Caco-2 (cell line): ENCODE results near the gene HDAC9. TPM values are rescaled to one million over a fixed set of nuclear protein-coding genes. Genes with fewer than 3 reads are reported as not detected.

Experiments
- BruUV-seq: library from RNA; stranded (reverse); fragments of 400-500 nt; replicated peaks from 2 replicates; lab custom pipeline; 2021; lab: Mats Ljungman, UMichigan
- CTCF ChIA-PET: fragments of 300-600 bp; sonication (Branson Sonifier 250); formaldehyde crosslinking; loops from one replicate; lab custom pipeline; 2022; ENCODE audit warnings: antibody characterized with exemption; lab: Charles Lee
- POLR2A ChIA-PET: fragments of 300-600 bp; sonication (Branson Sonifier 250); formaldehyde crosslinking; loops from one replicate; lab custom pipeline; 2022; ENCODE audit warnings: antibody characterized with exemption; lab: Charles Lee
- DNase-seq, 2 experiments: peaks; one replicate each; pipeline versions ENCODE4 v3.0.0 to v3.0.0-alpha.2; 2020 to 2022
- H3K27me3 ChIP-seq: replicated peaks from 2 replicates; pipeline ENCODE4 v1.6.0; 2011; ENCODE audit warnings: low read length; ENCODE audit not compliant: control insufficient read depth, insufficient read depth
- H3K36me3 ChIP-seq: 2 replicates; pipeline ENCODE4 v1.5.1; 2011; ENCODE audit warnings: low read length; ENCODE audit not compliant: control insufficient read depth, insufficient read depth
- H3K4me1 ChIP-seq: fragments of 250-450 bp; sonication (Bioruptor Pico); 2 replicates; pipeline ENCODE4 v1.5.1; 2020; ENCODE audit warnings: mild to moderate bottlenecking
- H3K4me3 ChIP-seq: 2 replicates; pipeline ENCODE4 v1.5.1; 2011; ENCODE audit warnings: low read depth, mild to moderate bottlenecking, control low read depth, low read length
- H3K9me3 ChIP-seq: fragments of 250-450 bp; sonication (Bioruptor Pico); 2 replicates; pipeline ENCODE4 v1.5.1; 2020; ENCODE audit warnings: mild to moderate bottlenecking, moderate library complexity
- H3K27ac Mint-ChIP-seq: one replicate; pipeline ENCODE4 v1.8.0; 2022; ENCODE audit warnings: mixed read lengths; ENCODE audit not compliant: unreplicated experiment
- H3K27me3 Mint-ChIP-seq: one replicate; pipeline ENCODE4 v1.8.0; 2022; ENCODE audit warnings: mixed read lengths; ENCODE audit not compliant: insufficient read depth, unreplicated experiment
- H3K36me3 Mint-ChIP-seq: one replicate; pipeline ENCODE4 v1.8.0; 2022; ENCODE audit warnings: mild to moderate bottlenecking, mixed read lengths; ENCODE audit not compliant: insufficient read depth, unreplicated experiment
- H3K4me1 Mint-ChIP-seq: one replicate; pipeline ENCODE4 v1.8.0; 2022; ENCODE audit warnings: low read depth, mixed read lengths; ENCODE audit not compliant: unreplicated experiment
- H3K4me3 Mint-ChIP-seq: one replicate; pipeline ENCODE4 v1.8.0; 2022; ENCODE audit warnings: mild to moderate bottlenecking, moderate library complexity, mixed read lengths; ENCODE audit not compliant: unreplicated experiment
- H3K9me3 Mint-ChIP-seq: one replicate; pipeline ENCODE4 v1.8.0; 2022; ENCODE audit warnings: mixed read lengths; ENCODE audit not compliant: unreplicated experiment
- CTCF ChIP-seq, 2 experiments: fragments of 200-600 bp in 1 of 2; IDR thresholded peaks; 1 replicate in 1 of 2; 2 replicates in 1 of 2; pipeline versions ENCODE4 v1.5.1 to v1.8.0; 2011 to 2022; ENCODE audit warnings: antibody characterized with exemption in 1 of 2, control low read depth in 1 of 2, inconsistent platforms in 1 of 2, low read depth in 1 of 2, low read length in 1 of 2, mild to moderate bottlenecking in 1 of 2, moderate library complexity in 1 of 2; ENCODE audit not compliant: insufficient read depth in 1 of 2, severe bottlenecking in 1 of 2, unreplicated experiment in 1 of 2
- intact Hi-C: fragments of 100-400 bp; cut with micrococcal nuclease; formaldehyde crosslinking; loops from one replicate; pipeline ENCODE4 v1.10.0; 2022; ENCODE audit not compliant: unreplicated experiment
- total RNA-seq: library from RNA; stranded (reverse); gene quantifications from 2 replicates; pipeline ENCODE4 v1.2.3, GENCODE V29; 2022

The HDAC9 gene
- total RNA-seq, 1 experiment from 2014 or later, result 0.27 TPM

DNA sequence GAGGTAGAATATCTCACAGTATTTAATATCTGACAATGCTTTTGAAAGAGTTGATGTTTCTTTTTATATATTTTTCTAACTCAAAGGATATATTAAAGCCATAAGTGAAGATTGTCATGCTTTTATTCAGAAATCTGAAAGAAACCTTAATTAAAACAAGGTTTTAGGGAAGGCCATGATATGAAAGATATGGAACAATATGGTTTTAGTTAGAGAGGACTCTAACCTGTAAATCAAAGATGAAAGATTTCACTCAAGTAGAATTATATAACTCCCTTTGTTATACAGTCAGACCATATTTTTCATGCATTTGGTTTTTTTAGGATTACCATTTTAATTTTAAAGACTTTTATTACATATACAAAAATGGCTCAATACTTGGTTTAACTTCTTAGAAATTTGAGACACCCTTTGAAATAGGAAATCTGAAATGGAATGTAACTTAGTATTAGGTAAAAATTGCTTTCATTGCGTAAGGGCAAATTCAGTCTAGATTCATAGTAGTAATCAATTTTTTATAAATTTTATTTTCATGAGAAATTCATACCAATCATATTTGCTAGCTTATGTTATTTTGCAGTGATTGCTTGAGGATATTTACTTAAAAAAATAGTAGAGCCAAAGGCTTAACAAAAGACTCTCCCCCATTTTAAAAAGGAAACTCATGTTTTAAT is 502.1 kb downstream of the HDAC9 start:
- no peak overlapping the region for H3K4me3 Mint-ChIP-seq
- no peak for DNase-seq
- no peaks in the 10 kb centered on the region; the same call in 1 of the 2 replicates for H3K27me3 ChIP-seq
- no peaks in the 10 kb centered on the region for H3K9me3 Mint-ChIP-seq
- no peaks in the 10 kb centered on the region for H3K4me1 Mint-ChIP-seq
- no peaks in the 10 kb centered on the region for H3K9me3 ChIP-seq
- no peaks in the 10 kb centered on the region for H3K4me1 ChIP-seq
- intact Hi-C loops, result no loop called here
- TF ChIP-seq CTCF (IDR thresholded peaks at IDR 0.05; ENCODE audit: insufficient read depth in 1 of 2, low read depth in 1 of 2, low read length in 1 of 2, severe bottlenecking in 1 of 2, unreplicated experiment in 1 of 2), result no peak
- H3K27me3 Mint-ChIP-seq, result peaks cover 3% of the 10 kb centered on the region
- no peaks in the 10 kb centered on the region for H3K36me3 ChIP-seq
- ChIA-PET CTCF (no interaction called here), POLR2A (no interaction called here)
- no peak overlapping the region for H3K4me3 ChIP-seq
- no peak overlapping the region for H3K27ac Mint-ChIP-seq
- no TSS peak for BruUV-seq
- H3K36me3 Mint-ChIP-seq, result no peaks in the 10 kb centered on the region

- POLR2A ChIA-PET, result no interaction called here
Measured at GRCh38 chr7:19000410-19000809, 504.9 kb downstream of the HDAC9 start.

DNA sequence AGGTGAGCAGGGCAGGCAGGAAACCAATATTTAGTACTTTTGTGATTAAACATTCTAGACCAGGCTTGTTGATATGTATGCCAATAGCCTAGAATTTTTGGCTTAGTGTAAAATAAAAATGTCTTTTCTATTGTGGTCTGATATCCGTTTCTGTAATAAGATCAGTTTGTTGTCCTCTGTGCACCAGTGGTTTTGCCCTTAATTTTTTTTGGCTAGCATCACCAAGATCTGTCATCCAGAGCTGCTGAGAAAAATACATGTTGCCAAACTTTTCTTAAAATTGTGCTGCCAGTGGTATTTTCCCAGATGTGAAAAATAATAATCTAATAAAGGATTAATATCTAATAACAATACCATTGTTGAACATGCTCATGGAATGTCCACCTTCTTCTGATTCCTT is 506.3 kb downstream of the HDAC9 start:
- intact Hi-C loops, result no loop called here

More at GRCh38 chr7:19000410-19000809, 504.9 kb downstream of the HDAC9 start:
- no peak for DNase-seq
- Histone ChIP-seq H3K36me3 (no peaks in the 10 kb centered on the region), H3K4me3 (no peak overlapping the region), H3K27me3 (no peaks in the 10 kb centered on the region), H3K4me1 (no peaks in the 10 kb centered on the region), H3K9me3 (no peaks in the 10 kb centered on the region)
- no TSS peak for BruUV-seq
- Mint-ChIP-seq H3K4me3 (no peak overlapping the region), H3K36me3 (no peaks in the 10 kb centered on the region), H3K27me3 (peaks cover 3% of the 10 kb centered on the region), H3K27ac (no peak overlapping the region), H3K4me1 (no peaks in the 10 kb centered on the region), H3K9me3 (no peaks in the 10 kb centered on the region)
- CTCF ChIA-PET, result no interaction called here
- intact Hi-C loops, result no loop called here
- TF ChIP-seq CTCF (IDR thresholded peaks at IDR 0.05; ENCODE audit: insufficient read depth in 1 of 2, low read depth in 1 of 2, low read length in 1 of 2, severe bottlenecking in 1 of 2, unreplicated experiment in 1 of 2), result no peak

More for the DNA sequence above, 506.3 kb downstream of the HDAC9 start:
- H3K36me3 Mint-ChIP-seq, result no peaks in the 10 kb centered on the region
- no peak overlapping the region for H3K27ac Mint-ChIP-seq
- no peak for TF ChIP-seq CTCF (IDR thresholded peaks at IDR 0.05; ENCODE audit: insufficient read depth in 1 of 2, low read depth in 1 of 2, low read length in 1 of 2, severe bottlenecking in 1 of 2, unreplicated experiment in 1 of 2)
- Histone ChIP-seq H3K36me3 (no peaks in the 10 kb centered on the region), H3K4me3 (no peak overlapping the region), H3K27me3 (no peaks in the 10 kb centered on the region), H3K9me3 (no peaks in the 10 kb centered on the region), H3K4me1 (no peaks in the 10 kb centered on the region)
- no peaks in the 10 kb centered on the region for H3K9me3 Mint-ChIP-seq
- ChIA-PET CTCF (no interaction called here), POLR2A (no interaction called here)
- no peak for DNase-seq
- no peak overlapping the region for H3K4me3 Mint-ChIP-seq
- H3K27me3 Mint-ChIP-seq, result peaks cover 3% of the 10 kb centered on the region
- BruUV-seq, result no TSS peak
- H3K4me1 Mint-ChIP-seq, result no peaks in the 10 kb centered on the region
